Erythroblast (primary cell): ENCODE data around the gene RTP5.

Experiments used
- GATA1 ChIP-seq: IDR thresholded peaks from 2 replicates; pipeline ENCODE4 v1.6.1; 2011; ENCODE audit warnings: low read depth, mild to moderate bottlenecking, control low read depth, low read length, moderate library complexity
- POLR2A ChIP-seq: IDR thresholded peaks from 2 replicates; pipeline ENCODE4 v1.6.1; 2011; ENCODE audit warnings: mild to moderate bottlenecking, low read length

DNA sequence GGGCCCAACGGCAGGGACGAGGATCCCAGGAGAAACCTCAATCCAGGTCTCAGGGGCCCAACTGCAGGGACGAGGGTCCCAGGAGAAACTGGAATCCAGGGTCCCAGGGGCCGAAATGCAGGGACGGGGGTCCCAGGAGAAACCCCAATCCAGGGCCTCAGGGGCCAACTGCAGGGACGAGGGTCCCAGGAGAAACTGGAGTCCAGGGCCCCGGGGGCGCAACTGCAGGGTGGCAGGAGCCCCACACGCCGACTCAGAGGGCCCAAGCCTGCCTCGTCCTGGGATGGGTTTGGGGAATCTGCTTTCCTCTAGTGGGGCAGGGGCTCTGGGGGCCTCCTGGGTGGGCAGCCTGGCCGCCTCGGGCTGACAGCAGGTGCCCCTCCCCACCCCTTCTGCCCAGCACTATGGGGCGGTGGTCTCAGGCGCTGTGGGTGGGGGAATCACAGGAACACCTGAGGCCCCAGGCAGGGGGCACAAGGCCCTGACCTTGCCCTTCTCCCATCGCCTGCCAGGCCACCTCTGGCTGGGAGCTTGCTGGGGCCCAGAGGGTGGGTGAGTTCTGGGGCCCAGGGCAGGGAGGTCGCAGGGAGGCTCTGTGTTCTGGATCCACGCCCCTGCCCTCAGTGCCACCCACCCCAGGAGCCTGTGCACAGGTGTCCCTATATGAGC lies 7.1 kb downstream of the RTP5 start:
- no peak for TF ChIP-seq POLR2A
- TF ChIP-seq GATA1 = no peak
